Activated CD4-positive, alpha-beta T cell treated with anti-CD3 and anti-CD28 coated beads, Interleukin-2, amount 10 ng/mL, durations not matched to agents 7 days and 5 days (primary cell): ENCODE measurements around the gene SARDH. TPM values are rescaled to one million over a fixed set of nuclear protein-coding genes. Genes with fewer than 3 reads are reported as not detected.
A peak's percentile ranks its signal among the peaks of the same experiment; 100 is the strongest.

ENCODE experiments used
- CTCF ChIA-PET: fragments of 350-600 bp; sonication (Branson Sonifier 250); formaldehyde crosslinking; loops from one replicate; lab custom pipeline; 2021; ENCODE audit warnings: antibody characterized with exemption; lab: Charles Lee
- POLR2A ChIA-PET: fragments of 350-600 bp; sonication (Branson Sonifier 250); formaldehyde crosslinking; loops from one replicate; lab custom pipeline; 2021; ENCODE audit warnings: antibody characterized with exemption; lab: Charles Lee
- DNase-seq: peaks from one replicate; pipeline ENCODE4 v3.0.0-alpha.2; 2020
- H3K27ac Mint-ChIP-seq: one replicate; pipeline ENCODE4 v1.8.0; 2021; ENCODE audit warnings: mild to moderate bottlenecking, moderate library complexity, mixed read lengths
- H3K27me3 Mint-ChIP-seq: one replicate; pipeline ENCODE4 v1.8.0; 2021; ENCODE audit warnings: mixed read lengths
- H3K36me3 Mint-ChIP-seq: one replicate; pipeline ENCODE4 v1.8.0; 2021; ENCODE audit warnings: low read depth, mixed read lengths
- H3K4me1 Mint-ChIP-seq: one replicate; pipeline ENCODE4 v1.8.0; 2021; ENCODE audit warnings: mixed read lengths
- H3K4me3 Mint-ChIP-seq: one replicate; pipeline ENCODE4 v1.8.0; 2021; ENCODE audit warnings: mild to moderate bottlenecking, moderate library complexity, mixed read lengths
- H3K9me3 Mint-ChIP-seq: one replicate; pipeline ENCODE4 v1.8.0; 2021; ENCODE audit warnings: mixed read lengths
- total RNA-seq, 2 experiments: library from RNA; stranded (reverse); gene quantifications; one replicate each; pipeline ENCODE4 v1.2.3, GENCODE V29; 2021

SARDH gene
- total RNA-seq, 2 experiments from 2014 or later: 1.9 TPM

GRCh38 chr9:133659516-133659915, 78.6 kb downstream of the SARDH start:
- Mint-ChIP-seq H3K27ac (no peak overlapping the region), H3K36me3 (no peaks in the 10 kb centered on the region), H3K27me3 (peaks cover 46% of the 10 kb centered on the region), H3K4me1 (peaks cover 11% of the 10 kb centered on the region), H3K9me3 (no peaks in the 10 kb centered on the region), H3K4me3 (no peak overlapping the region)
- POLR2A ChIA-PET: no interaction called here
- no peak for DNase-seq
- CTCF ChIA-PET: interaction anchor here (0.7 to 1.3 kb wide), 3 partner anchors 12 to 68 kb away, joined by 3 read pairs; no protein-coding TSS in a partner anchor

GRCh38 chr9:133658442-133659431, 79.4 kb downstream of the SARDH start:
- ChIA-PET CTCF (interaction anchor here (0.7 to 1.3 kb wide), 3 partner anchors 13 to 69 kb away, joined by 3 read pairs; no protein-coding TSS in a partner anchor), POLR2A (no interaction called here)
- Mint-ChIP-seq H3K4me1 (peaks cover 11% of the 10 kb centered on the region), H3K36me3 (no peaks in the 10 kb centered on the region), H3K9me3 (no peaks in the 10 kb centered on the region), H3K27me3 (peaks cover 47% of the 10 kb centered on the region), H3K4me3 (no peak overlapping the region), H3K27ac (no peak overlapping the region)
- no peak for DNase-seq

GRCh38 chr9:133657120-133657661, 81.0 kb downstream of the SARDH start:
- H3K4me1 Mint-ChIP-seq: peaks cover 11% of the 10 kb centered on the region
- ChIA-PET CTCF (interaction anchor here (1.1 kb wide), 1 partner anchor 11 kb away, joined by 3 read pairs; no protein-coding TSS in a partner anchor), POLR2A (no interaction called here)
- H3K36me3 Mint-ChIP-seq: no peaks in the 10 kb centered on the region
- H3K27ac Mint-ChIP-seq: no peak overlapping the region
- H3K4me3 Mint-ChIP-seq: no peak overlapping the region
- no peaks in the 10 kb centered on the region for H3K9me3 Mint-ChIP-seq
- no peak for DNase-seq
- H3K27me3 Mint-ChIP-seq: peaks cover 47% of the 10 kb centered on the region

GRCh38 chr9:133656211-133657119, 81.7 kb downstream of the SARDH start:
- Mint-ChIP-seq H3K4me3 (no peak overlapping the region), H3K27me3 (peaks cover 47% of the 10 kb centered on the region), H3K9me3 (no peaks in the 10 kb centered on the region), H3K4me1 (peaks cover 11% of the 10 kb centered on the region), H3K36me3 (no peaks in the 10 kb centered on the region), H3K27ac (no peak overlapping the region)
- peak; percentile 45 for DNase-seq
- POLR2A ChIA-PET: no interaction called here
- CTCF ChIA-PET: interaction anchor here (1.1 to 1.3 kb wide), 2 partner anchors 11 to 45 kb away, joined by 3 read pairs; no protein-coding TSS in a partner anchor

GRCh38 chr9:133655701-133656100, 82.5 kb downstream of the SARDH start:
- no peaks in the 10 kb centered on the region for H3K36me3 Mint-ChIP-seq
- ChIA-PET CTCF (interaction anchor here (1.1 to 1.3 kb wide), 3 partner anchors 9 to 46 kb away, joined by 3 read pairs; no protein-coding TSS in a partner anchor), POLR2A (no interaction called here)
- peaks cover 47% of the 10 kb centered on the region for H3K27me3 Mint-ChIP-seq
- no peak overlapping the region for H3K27ac Mint-ChIP-seq
- no peaks in the 10 kb centered on the region for H3K9me3 Mint-ChIP-seq
- no peak for DNase-seq
- no peak overlapping the region for H3K4me3 Mint-ChIP-seq
- H3K4me1 Mint-ChIP-seq: peaks cover 11% of the 10 kb centered on the region

GRCh38 chr9:133654736-133655657, 83.2 kb downstream of the SARDH start:
- H3K4me1 Mint-ChIP-seq: peaks cover 11% of the 10 kb centered on the region
- peaks cover 46% of the 10 kb centered on the region for H3K27me3 Mint-ChIP-seq
- DNase-seq: no peak
- H3K4me3 Mint-ChIP-seq: no peak overlapping the region
- no peaks in the 10 kb centered on the region for H3K36me3 Mint-ChIP-seq
- no peak overlapping the region for H3K27ac Mint-ChIP-seq
- CTCF ChIA-PET: interaction anchor here (0.7 to 1.3 kb wide), 3 partner anchors 9 to 22 kb away, joined by 3 to 6 read pairs (median 4); no protein-coding TSS in a partner anchor
- H3K9me3 Mint-ChIP-seq: no peaks in the 10 kb centered on the region
- POLR2A ChIA-PET: no interaction called here

GRCh38 chr9:133653638-133654037, 84.5 kb downstream of the SARDH start:
- ChIA-PET POLR2A (no interaction called here), CTCF (interaction anchor here (1.2 to 1.3 kb wide), 3 partner anchors 9 to 24 kb away, joined by 3 to 4 read pairs (median 4); no protein-coding TSS in a partner anchor)
- Mint-ChIP-seq H3K4me3 (no peak overlapping the region), H3K4me1 (peaks cover 6% of the 10 kb centered on the region), H3K9me3 (no peaks in the 10 kb centered on the region), H3K27me3 (peaks cover 32% of the 10 kb centered on the region), H3K36me3 (no peaks in the 10 kb centered on the region), H3K27ac (no peak overlapping the region)
- DNase-seq: no peak

- Mint-ChIP-seq H3K4me3 (no peak overlapping the region), H3K4me1 (no peaks in the 10 kb centered on the region), H3K9me3 (no peaks in the 10 kb centered on the region), H3K36me3 (no peaks in the 10 kb centered on the region), H3K27ac (no peak overlapping the region), H3K27me3 (peaks cover 3% of the 10 kb centered on the region)
- ChIA-PET POLR2A (no interaction called here), CTCF (no interaction called here)
- no peak for DNase-seq
Observed at GRCh38 chr9:133650026-133650425, 88.1 kb downstream of the SARDH start.

GRCh38 chr9:133649194-133649593, 89.0 kb downstream of the SARDH start:
- no peaks in the 10 kb centered on the region for H3K9me3 Mint-ChIP-seq
- ChIA-PET CTCF (no interaction called here), POLR2A (no interaction called here)
- no peak for DNase-seq
- no peaks in the 10 kb centered on the region for H3K4me1 Mint-ChIP-seq
- H3K4me3 Mint-ChIP-seq: no peak overlapping the region
- no peak overlapping the region for H3K27ac Mint-ChIP-seq
- no peaks in the 10 kb centered on the region for H3K36me3 Mint-ChIP-seq
- H3K27me3 Mint-ChIP-seq: no peaks in the 10 kb centered on the region

GRCh38 chr9:133647765-133648469, 90.2 kb downstream of the SARDH start:
- no peak overlapping the region for H3K4me3 Mint-ChIP-seq
- H3K27me3 Mint-ChIP-seq: no peaks in the 10 kb centered on the region
- CTCF ChIA-PET: no interaction called here
- POLR2A ChIA-PET: no interaction called here
- no peak for DNase-seq
- no peak overlapping the region for H3K27ac Mint-ChIP-seq
- no peaks in the 10 kb centered on the region for H3K9me3 Mint-ChIP-seq
- no peaks in the 10 kb centered on the region for H3K4me1 Mint-ChIP-seq
- H3K36me3 Mint-ChIP-seq: no peaks in the 10 kb centered on the region

- H3K4me3 Mint-ChIP-seq: no peak overlapping the region
- DNase-seq: no peak
- H3K27ac Mint-ChIP-seq: no peak overlapping the region
- H3K36me3 Mint-ChIP-seq: no peaks in the 10 kb centered on the region
- H3K9me3 Mint-ChIP-seq: no peaks in the 10 kb centered on the region
- no peaks in the 10 kb centered on the region for H3K27me3 Mint-ChIP-seq
- CTCF ChIA-PET: no interaction called here
- POLR2A ChIA-PET: no interaction called here
- H3K4me1 Mint-ChIP-seq: no peaks in the 10 kb centered on the region
Observed at GRCh38 chr9:133647148-133647547, 91.0 kb downstream of the SARDH start.
